ENCODE measurements around the gene NDUFB1.

The NDUFB1 gene

GRCh38 chr14:92074555-92074954 is 47.0 kb downstream of the NDUFB1 start:
- peaks cover 4% of the 10 kb centered on the region for H3K36me3 ChIP-seq (ENCODE audit: control insufficient read depth, insufficient read depth, low read length)

More at GRCh38 chr14:92074555-92074954, 47.0 kb downstream of the NDUFB1 start:
- H3K9me3 ChIP-seq (ENCODE audit: control insufficient read depth, low read length): no peaks in the 10 kb centered on the region
- H3K9ac ChIP-seq (ENCODE audit: low read length): no peak overlapping the region
- H3K4me3 ChIP-seq (ENCODE audit: low read length): no peak overlapping the region
- no peaks in the 10 kb centered on the region for H3K27me3 ChIP-seq (ENCODE audit: control insufficient read depth, insufficient read depth, low read length)
- no peaks in the 10 kb centered on the region for H3K4me1 ChIP-seq (ENCODE audit: control insufficient read depth, insufficient read depth, low read length)

All from mucosa of stomach (tissue), 1 donor.